Limb (tissue), 2 donors: ENCODE measurements around the gene ROPN1.

Source experiments
- DNase-seq, 2 donors: peaks; one replicate each; pipeline ENCODE4 v3.0.0-alpha.2; 2016; ENCODE audit errors: extremely low spot score in 2 of 2

The ROPN1 gene

DNA sequence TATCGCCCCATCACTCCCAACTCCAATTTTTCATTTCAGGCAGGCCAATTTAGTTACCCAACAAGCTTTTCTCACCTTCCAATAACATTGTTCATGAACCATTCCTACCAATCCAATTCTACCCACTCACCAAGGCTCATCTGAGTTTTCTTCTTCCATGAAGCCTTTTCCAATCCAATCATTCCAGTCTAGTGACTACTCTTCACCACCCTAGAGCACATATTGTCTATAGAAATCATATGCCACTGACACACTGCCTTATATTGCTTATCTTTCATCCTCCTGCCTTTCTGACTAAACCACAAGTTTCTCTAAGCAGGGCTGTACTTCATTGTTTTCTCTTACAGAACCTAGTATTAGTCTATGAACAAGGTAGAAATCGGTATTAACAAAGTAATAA, 42.3 kb downstream of the ROPN1 start:
- no peak for DNase-seq

DNA sequence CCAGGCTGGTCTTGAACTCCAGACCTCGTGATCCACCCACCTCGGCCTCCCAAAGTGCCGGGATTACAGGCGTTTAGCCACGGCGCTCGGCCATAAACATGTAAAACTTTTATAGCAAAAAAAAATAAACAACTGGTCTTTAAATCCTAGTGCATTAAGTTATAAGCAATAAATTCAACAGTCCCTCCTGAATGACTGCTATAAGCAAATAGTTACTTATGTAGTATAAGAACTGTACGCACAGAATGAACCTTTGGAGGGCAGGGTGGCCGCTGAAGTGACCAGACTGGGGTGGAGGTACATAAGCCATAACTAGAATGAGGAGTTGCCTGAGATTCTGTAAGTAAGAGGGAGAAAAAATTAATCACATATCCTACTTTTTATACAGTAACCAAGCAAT, 43.5 kb downstream of the ROPN1 start:
- no peak for DNase-seq

DNA sequence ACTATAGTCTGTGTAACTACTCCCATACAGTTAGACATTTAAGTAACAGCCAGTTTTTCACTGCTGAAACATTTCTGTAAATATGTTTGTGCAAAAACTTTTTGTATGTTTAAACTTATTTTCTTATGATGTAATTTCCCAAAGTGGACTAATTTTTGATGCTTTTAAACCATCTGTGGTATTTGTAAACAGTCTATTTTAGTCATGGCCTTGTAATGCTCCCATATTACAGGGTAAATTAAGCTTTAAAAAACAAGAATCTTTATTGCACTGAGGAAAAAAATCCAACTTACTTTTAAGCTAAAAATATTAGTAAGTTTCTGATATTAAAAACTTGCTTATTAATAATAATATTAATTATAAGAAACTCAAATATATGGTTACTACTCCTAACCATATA, 44.4 kb downstream of the ROPN1 start:
- no peak for DNase-seq

DNA sequence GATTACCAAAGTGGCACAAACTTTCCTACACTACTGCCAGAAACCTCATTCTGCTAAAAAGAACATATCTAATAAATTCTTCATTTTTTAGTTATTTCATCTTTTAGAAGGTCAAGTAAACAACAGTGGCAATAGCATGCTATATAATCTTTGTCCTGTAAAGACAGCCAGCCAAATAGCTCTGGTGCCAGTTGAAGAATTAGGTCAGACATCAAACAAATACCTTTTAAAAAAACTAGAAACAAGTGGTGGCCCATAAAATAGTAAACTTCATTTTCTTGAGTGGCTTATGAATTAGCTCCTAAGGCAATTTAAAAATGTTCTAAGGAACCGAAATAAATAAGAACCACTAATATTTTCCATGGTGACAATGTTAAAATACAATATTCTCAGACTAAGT, 50.4 kb downstream of the ROPN1 start:
- DNase-seq: no peak

DNA sequence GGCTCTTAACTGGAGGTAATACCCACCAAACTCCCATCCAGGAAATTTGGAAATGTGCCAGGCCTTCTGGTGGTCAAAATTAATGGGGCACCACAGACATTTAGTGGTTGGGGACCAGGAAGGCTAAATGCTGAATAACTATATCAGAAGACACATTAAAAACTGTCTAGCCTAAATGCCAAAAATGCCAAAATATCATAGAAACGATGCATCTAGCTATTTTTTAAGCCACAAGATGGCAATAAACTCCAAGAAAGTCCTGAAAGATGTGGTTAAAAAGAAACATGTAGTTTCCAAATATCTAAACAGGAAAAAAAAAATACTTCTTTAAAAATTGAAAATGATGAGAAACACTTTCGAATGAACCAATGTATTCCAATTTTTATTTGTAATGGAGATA, 50.8 kb downstream of the ROPN1 start:
- DNase-seq: no peak

DNA sequence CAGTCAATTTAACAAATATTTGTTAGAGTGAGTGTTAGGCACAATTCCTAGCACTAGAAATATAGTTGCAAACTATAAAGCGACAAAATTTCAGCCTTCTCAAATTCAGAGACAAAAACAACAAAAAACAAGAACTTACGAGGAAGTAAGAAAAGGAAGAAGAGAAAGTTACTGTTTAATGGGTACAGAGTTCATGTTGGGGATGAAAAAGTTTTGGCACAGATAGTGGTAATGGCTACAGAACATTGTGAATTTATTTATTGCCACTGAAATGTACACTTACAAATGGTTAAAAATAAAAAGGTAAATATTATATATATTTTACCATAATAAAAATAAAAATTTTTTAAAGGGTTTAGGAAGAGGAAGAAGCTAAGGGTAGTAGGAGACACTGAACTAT, 52.2 kb downstream of the ROPN1 start:
- DNase-seq: no peak

DNA sequence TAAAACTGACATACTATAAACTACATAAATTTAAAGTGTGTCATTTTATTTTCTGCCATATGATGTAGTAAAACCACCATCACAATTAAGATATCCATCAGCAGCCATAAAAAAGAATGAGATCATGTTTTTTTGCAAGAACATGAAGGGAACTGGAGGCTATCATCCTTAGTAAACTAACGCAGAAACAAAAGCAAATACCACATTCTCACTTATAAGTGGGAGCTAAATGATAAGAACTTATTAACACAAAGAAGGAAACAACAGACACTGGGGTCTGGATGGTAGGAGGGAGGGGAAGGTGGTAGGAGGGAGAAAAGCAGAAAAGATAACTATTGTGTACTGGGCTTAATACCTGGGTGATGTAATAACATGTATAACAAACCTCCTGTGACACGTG, 55.5 kb downstream of the ROPN1 start:
- no peak for DNase-seq

DNA sequence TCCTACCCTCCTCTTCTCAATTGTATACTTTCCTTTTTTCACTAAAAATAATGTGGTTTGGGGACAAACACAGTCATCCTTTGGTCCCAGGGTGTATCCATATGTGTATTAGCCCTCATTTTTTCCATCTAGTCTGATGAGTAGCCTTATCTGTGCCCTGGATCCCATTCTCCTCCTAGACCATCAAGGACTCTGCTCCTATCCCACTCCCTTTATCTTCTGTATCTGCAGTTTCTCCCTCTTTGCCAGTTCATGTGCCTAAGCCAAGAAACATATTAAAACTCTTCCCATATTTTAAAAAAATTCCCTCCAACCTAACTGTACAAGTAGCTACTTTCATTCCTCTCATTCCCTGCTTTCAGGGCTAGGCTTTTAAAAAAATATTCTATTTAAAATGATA, 56.1 kb downstream of the ROPN1 start:
- DNase-seq: no peak

DNA sequence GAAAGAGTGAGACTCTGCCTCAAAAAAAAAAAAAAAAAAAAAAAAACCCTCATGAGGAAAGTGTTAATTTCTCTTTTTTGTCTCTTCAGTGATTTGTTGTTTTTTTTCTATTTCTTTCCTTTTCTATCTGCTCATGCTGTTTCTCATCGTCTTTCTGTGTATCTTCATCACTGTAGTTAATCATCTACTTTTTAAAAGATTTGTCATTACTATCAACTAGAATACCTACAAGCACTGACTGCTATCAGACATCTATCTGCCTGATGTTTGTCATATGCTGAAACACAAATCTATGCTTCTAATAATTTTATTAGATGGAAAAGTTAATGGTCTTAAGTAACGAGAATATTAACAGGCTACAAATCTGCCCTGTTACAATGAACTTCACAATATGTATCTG, 57.7 kb downstream of the ROPN1 start:
- DNase-seq: no peak

DNA sequence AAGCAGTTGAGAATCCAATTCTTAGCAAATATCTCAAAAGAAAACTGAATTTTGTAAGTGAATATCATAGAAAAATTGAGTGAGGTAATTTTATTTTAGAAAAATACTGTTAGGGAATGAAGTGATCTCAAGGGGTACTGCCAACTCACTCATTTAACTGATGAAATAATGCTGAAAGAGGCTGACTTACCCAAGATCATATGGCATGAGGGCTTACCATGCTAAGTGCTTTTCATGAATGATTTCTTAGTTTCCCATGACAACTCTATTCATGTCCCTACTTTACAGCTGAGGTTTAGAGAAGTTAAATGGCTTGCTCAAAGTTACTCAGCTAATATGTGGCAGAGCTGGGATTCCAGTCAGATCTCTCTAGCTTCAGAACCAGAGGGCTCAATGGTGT, 61.5 kb downstream of the ROPN1 start:
- no peak for DNase-seq

DNA sequence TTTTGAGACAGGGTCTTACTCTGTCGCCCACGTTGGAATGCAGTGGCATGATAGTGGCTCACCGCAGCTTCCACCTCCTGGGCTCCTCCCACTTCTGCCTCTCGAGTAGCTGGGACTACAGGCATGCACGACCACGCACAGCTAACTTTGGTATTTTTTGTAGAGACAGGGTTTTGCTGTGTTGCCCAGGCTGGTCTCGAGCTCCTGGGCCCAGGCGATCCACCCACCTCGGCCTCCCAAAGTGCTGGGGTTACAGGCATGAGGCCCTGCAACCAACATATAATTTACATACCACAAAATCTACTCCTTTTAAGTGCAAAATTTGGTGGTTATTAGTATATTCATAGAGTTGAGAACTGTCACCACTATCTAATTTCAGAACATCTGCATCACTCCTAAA, 62.6 kb downstream of the ROPN1 start:
- DNase-seq: no peak

DNA sequence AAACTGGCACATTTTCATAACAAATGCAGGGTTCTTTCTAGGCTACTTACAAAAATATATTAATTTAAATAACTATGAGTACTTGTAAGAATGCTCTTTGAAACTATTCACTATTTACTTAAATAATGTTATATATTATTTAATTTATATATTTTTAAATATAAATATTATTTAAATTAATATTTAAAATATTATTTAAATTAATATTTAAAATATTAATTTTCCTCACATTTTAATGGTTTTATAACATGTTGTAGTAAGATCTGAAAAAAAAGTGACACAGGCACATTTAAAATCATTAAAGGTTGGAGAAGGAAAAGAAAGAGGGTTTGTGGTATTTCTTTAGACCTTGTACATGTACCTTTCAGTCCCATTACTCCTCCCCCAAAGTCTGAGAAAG, 65.5 kb downstream of the ROPN1 start:
- DNase-seq: no peak

DNA sequence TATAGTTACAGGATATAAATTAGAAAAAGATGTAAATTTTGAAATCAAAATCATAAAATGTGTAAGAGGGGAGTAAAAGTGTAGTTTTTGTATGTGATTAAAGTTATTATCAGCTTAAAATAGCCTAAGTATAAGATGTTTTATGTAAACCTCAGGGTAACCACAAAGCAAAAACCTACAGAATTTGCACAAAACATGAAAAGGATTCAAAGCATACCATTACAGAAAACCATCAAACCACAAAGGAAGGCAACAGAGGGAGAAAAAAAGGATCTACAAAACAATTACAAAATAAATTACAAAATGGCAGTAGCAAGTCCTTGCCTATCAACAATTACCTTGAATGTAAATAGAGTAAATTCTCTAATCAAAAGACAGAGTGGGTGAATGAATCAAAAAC, 71.1 kb downstream of the ROPN1 start:
- no peak for DNase-seq

DNA sequence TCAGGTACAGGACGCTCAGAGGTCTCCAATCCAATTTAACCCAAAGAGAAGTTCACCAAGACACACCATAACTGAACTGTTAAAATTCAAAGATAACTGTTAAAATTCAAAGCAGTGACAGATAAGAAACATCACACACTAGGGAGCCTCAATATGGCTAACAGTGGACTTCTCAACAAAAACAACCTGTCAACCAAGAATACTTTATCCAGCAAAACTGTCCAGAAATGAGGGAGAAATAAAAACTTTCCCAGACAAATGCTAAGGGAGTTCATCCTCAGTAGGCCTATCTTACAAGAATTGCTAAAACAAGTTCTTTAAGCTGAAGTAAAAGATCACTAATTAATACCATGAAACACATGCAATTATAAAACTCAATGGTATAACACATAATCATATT, 71.5 kb downstream of the ROPN1 start:
- DNase-seq: no peak

DNA sequence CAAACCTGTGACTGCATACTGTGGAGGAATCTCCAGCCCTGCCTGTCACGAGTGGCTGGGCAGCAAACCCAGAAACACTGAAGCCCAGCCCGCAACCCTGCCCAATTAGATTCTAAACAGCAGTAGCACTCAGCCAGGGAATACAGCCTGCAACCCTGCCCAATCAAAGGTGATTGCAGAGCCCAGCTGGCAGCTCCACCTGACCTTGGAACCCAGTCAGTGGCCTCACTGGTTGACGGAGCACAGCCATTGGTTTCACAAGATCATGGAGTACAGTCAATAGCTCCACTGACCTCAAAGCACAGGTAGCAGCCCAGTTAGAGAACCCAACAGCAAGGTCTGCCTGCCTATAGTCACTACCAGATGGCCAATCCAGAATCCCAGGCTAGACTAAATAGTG, 72.6 kb downstream of the ROPN1 start:
- DNase-seq: no peak
